H7 (cell line): ENCODE results near the gene SLC12A2. TPM values are rescaled to one million over a fixed set of nuclear protein-coding genes. Genes with fewer than 3 reads are reported as not detected.

Experiments
- DNase-seq: peaks from one replicate; pipeline ENCODE4 v3.0.0; 2012
- H3K27me3 ChIP-seq: 2 replicates; pipeline ENCODE4 v1.6.0; 2011; ENCODE audit warnings: mild to moderate bottlenecking, low read length; ENCODE audit not compliant: control insufficient read depth, insufficient read depth
- H3K36me3 ChIP-seq: replicated peaks from 2 replicates; pipeline ENCODE4 v1.5.1; 2011; ENCODE audit warnings: low read length; ENCODE audit not compliant: control insufficient read depth, insufficient read depth
- H3K4me3 ChIP-seq: 2 replicates; pipeline ENCODE4 v1.5.1; 2011; ENCODE audit warnings: low read depth, mild to moderate bottlenecking, control low read depth, low read length, moderate library complexity; ENCODE audit not compliant: insufficient read depth
- total RNA-seq: library from RNA; depleted of rRNA; stranded (reverse); fragments of >200 nt; shearing (Covaris generic); gene quantifications from 2 replicates; pipeline ENCODE4 v1.2.3, GENCODE V29; 2014

SLC12A2 gene
- total RNA-seq, 1 experiment from 2014 or later, result 5.4 TPM

- Histone ChIP-seq H3K4me3 (no peak overlapping the region), H3K27me3 (no peaks in the 10 kb centered on the region), H3K36me3 (no peaks in the 10 kb centered on the region; the same call in 1 of the 2 replicates)
- DNase-seq, result no peak
Observed at GRCh38 chr5:128163991-128164390, 80.4 kb downstream of the SLC12A2 start.

- H3K36me3 ChIP-seq, result no peaks in the 10 kb centered on the region
- no peak overlapping the region for H3K4me3 ChIP-seq
- no peak for DNase-seq
- no peaks in the 10 kb centered on the region for H3K27me3 ChIP-seq
Observed at GRCh38 chr5:128169401-128170017, 85.9 kb downstream of the SLC12A2 start.

GRCh38 chr5:128172102-128172501, 88.5 kb downstream of the SLC12A2 start:
- DNase-seq, result no peak
- no peak overlapping the region for H3K4me3 ChIP-seq
- no peaks in the 10 kb centered on the region for H3K36me3 ChIP-seq
- H3K27me3 ChIP-seq, result no peaks in the 10 kb centered on the region

- Histone ChIP-seq H3K27me3 (no peaks in the 10 kb centered on the region), H3K36me3 (no peaks in the 10 kb centered on the region), H3K4me3 (no peak overlapping the region)
- DNase-seq, result no peak
Observed at GRCh38 chr5:128174951-128175350, 91.4 kb downstream of the SLC12A2 start.

- Histone ChIP-seq H3K36me3 (no peaks in the 10 kb centered on the region; the same call in 1 of the 2 replicates), H3K4me3 (no peak overlapping the region), H3K27me3 (no peaks in the 10 kb centered on the region)
- no peak for DNase-seq
Observed at GRCh38 chr5:128192368-128192767, 108.8 kb downstream of the SLC12A2 start.

GRCh38 chr5:128193665-128194390, 110.3 kb downstream of the SLC12A2 start:
- no peak for DNase-seq

GRCh38 chr5:128195316-128195715, 111.8 kb downstream of the SLC12A2 start:
- DNase-seq, result no peak
- H3K4me3 ChIP-seq, result no peak overlapping the region
- H3K27me3 ChIP-seq, result no peaks in the 10 kb centered on the region; the same call in 1 of the 2 replicates
- H3K36me3 ChIP-seq, result no peaks in the 10 kb centered on the region; the same call in 1 of the 2 replicates

More at GRCh38 chr5:128193665-128194390, 110.3 kb downstream of the SLC12A2 start:
- H3K36me3 ChIP-seq, result no peaks in the 10 kb centered on the region; the same call in 1 of the 2 replicates
- no peaks in the 10 kb centered on the region for H3K27me3 ChIP-seq
- no peak overlapping the region for H3K4me3 ChIP-seq

- no peaks in the 10 kb centered on the region; the same call in 1 of the 2 replicates for H3K27me3 ChIP-seq
- DNase-seq, result no peak
- H3K4me3 ChIP-seq, result no peak overlapping the region
- no peaks in the 10 kb centered on the region; the same call in 1 of the 2 replicates for H3K36me3 ChIP-seq
Observed at GRCh38 chr5:128196080-128196479, 112.5 kb downstream of the SLC12A2 start.

GRCh38 chr5:128196791-128197190, 113.2 kb downstream of the SLC12A2 start:
- DNase-seq, result no peak
- H3K36me3 ChIP-seq, result no peaks in the 10 kb centered on the region; the same call in 1 of the 2 replicates
- no peaks in the 10 kb centered on the region; the same call in 1 of the 2 replicates for H3K27me3 ChIP-seq
- no peak overlapping the region for H3K4me3 ChIP-seq

GRCh38 chr5:128197896-128198522, 114.4 kb downstream of the SLC12A2 start:
- H3K4me3 ChIP-seq, result no peak overlapping the region
- H3K27me3 ChIP-seq, result no peaks in the 10 kb centered on the region; the same call in 1 of the 2 replicates
- DNase-seq, result no peak
- H3K36me3 ChIP-seq, result no peaks in the 10 kb centered on the region; the same call in 1 of the 2 replicates

GRCh38 chr5:128199104-128199503, 115.5 kb downstream of the SLC12A2 start:
- Histone ChIP-seq H3K36me3 (no peaks in the 10 kb centered on the region), H3K4me3 (no peak overlapping the region), H3K27me3 (no peaks in the 10 kb centered on the region; the same call in 1 of the 2 replicates)
- no peak for DNase-seq

- no peak overlapping the region for H3K4me3 ChIP-seq
- H3K36me3 ChIP-seq, result no peaks in the 10 kb centered on the region
- H3K27me3 ChIP-seq, result no peaks in the 10 kb centered on the region; the same call in 1 of the 2 replicates
- no peak for DNase-seq
Observed at GRCh38 chr5:128199611-128200010, 116.0 kb downstream of the SLC12A2 start.

GRCh38 chr5:128201065-128201926, 117.7 kb downstream of the SLC12A2 start:
- H3K36me3 ChIP-seq, result no peaks in the 10 kb centered on the region
- peak overlapping the region; percentile 16 for H3K4me3 ChIP-seq
- DNase-seq, result peak; percentile 81
- H3K27me3 ChIP-seq, result no peaks in the 10 kb centered on the region; the same call in 1 of the 2 replicates

GRCh38 chr5:128202320-128202719, 118.8 kb downstream of the SLC12A2 start:
- no peak for DNase-seq
- Histone ChIP-seq H3K4me3 (no peak overlapping the region), H3K36me3 (no peaks in the 10 kb centered on the region), H3K27me3 (no peaks in the 10 kb centered on the region; the same call in 1 of the 2 replicates)
